ENCODE results near the gene EMILIN2.
"Not testable (repeated sequence)": the region's sequence is repeated elsewhere in the genome, so short reads cannot be mapped to it uniquely, and the experiment has no call there.

Gene EMILIN2

DNA sequence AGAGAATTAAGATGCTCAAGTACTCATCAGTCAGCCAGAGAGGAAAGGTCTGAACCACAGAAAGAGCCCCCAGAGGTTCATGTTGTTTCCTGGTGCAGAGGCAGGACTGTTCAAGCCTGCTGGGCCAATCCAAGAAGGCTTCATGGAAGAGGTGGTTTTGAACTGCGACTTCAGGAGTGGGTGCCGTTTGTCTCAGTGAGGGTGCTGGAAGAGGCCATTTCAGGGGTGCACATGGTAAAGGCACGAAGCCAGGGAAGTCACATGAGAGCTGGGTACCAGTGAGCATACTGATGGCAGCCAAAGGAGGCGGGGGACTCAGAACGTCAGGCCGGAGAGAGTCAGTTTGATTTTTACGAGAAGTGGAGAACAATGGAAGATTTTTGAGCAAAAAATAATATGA is 55.5 kb downstream of the EMILIN2 start:
- no peak for DNase-seq

DNA sequence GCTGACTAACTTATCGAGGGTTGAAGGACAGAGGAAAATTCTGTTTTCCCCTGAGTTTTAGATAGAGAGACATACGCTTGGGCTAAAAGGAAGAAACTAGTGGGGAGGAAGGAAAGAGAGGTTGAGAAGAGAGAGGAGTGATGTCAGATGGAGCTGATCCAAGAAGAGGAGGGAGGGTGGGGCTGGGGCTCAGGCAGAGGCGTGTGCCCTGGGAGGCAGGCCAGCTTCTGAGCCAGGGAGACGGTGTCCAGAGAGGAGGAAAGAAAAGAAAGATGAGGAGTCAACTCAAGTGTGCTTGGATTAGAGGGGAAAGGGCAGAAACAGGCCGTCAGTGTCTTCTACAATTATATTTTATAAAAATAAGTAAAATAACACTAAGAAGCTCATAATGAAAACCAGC is 56.2 kb downstream of the EMILIN2 start:
- DNase-seq = no peak

DNA sequence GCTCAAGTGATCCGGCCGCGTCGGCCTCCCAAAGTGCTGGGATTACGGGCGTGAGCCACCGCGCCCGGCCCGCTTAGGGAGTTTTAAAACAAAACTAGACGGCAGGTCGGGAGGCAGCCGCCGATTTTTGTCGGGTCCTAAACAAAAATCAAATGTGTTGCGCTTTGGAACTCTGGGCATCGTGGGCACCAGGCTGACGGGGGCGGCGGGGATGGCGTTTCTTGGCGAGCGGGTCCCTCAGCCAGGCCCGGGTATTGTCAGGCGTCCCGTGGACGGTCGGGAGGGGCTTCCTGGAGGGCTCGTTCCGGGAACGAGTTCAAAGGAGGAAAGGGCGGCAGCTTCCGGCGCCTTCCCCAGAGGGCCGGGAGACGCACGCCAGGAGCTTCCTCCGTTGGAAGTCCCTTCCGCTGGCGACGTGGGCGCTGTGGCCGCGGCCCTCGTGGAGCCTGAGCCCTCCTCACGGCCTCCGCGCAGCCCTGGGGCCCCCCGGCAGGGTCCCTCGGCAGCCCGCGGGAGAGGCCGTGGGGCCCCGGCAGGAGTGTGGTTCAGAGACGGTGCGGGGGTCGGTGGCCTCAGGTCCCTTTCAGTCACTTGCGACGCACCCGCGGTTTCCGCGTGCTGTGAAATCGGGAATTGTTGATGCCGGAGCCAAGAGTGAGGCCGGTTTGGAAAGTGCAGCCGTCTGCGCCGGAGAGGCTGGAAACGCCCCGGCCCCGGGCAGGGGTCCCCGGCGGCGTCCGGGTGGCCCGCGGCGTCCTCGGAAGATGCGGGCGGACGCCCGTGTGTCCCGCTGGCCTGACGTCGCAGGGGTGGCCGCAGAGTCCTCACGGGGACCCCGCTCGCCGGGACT is 59.3 kb downstream of the EMILIN2 start:
- DNase-seq = peak; percentile 73

DNA sequence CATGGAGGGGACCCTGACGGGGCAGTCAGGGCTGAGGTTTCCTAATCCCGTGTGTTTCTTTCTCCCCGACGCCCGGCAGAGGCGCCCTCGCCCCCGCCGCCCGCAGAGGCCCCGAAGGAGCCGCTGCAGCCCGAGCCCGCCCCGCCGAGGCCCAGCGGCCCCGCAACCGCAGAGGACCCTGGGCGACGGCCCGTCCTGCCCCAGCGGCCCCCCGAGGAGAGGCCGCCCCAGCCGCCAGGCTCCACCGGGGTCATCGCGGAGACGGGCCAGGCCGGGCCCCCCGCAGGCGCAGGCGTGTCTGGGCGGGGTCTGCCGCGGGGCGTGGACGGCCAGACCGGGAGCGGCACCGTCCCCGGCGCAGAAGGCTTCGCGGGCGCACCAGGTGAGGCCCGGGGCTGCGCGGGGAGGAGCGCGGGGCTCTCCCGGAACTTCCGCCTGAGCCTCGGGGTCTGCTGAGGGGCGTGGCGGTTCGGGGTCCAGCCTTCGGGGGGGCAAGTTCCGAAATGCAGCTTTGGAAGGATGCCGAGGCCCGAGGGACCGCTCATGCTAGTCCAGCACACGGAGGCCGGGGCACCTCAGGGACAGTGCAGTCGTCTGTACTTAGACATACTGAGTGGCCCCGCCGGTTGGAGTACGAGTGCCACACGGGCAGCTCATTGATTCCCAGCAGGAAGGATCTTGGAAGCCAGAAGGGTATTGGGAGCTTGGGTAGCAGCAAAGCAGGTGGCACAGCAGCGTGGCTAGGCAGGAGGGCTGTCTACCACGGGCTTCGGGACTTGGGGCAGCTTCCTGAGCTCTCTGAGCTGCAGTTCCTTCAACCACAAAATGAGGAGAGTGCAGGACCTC is 60.1 kb downstream of the EMILIN2 start:
- peak; percentile 69 for DNase-seq

DNA sequence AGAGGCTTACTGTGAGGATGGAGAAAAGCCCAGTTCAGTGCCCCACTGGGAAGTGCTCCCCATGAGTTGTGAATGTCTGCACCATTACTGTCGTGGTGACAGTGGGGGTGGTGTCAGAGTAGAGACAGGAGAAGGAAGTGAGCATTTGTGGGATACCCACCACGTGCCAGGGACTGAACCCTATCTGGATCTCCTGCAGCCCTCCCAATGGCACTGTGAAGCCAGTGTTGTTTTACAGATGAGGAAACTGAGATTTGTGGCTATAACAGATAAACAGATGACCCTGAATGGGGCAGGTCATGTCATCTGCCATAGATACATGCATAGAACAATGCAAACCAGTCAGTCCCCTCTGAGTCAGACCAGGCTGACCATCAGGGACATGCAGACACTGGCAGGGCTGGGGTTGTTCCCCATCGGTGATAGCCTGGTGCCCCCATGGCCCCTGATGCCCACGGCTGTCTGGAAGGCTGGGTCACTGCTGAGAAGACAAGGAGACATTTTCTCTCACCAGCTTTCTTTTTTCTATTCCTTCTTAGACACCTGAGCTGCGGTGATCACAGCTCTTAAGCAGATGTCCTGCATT is 60.8 kb downstream of the EMILIN2 start:
- peak; percentile 36 for DNase-seq

DNA sequence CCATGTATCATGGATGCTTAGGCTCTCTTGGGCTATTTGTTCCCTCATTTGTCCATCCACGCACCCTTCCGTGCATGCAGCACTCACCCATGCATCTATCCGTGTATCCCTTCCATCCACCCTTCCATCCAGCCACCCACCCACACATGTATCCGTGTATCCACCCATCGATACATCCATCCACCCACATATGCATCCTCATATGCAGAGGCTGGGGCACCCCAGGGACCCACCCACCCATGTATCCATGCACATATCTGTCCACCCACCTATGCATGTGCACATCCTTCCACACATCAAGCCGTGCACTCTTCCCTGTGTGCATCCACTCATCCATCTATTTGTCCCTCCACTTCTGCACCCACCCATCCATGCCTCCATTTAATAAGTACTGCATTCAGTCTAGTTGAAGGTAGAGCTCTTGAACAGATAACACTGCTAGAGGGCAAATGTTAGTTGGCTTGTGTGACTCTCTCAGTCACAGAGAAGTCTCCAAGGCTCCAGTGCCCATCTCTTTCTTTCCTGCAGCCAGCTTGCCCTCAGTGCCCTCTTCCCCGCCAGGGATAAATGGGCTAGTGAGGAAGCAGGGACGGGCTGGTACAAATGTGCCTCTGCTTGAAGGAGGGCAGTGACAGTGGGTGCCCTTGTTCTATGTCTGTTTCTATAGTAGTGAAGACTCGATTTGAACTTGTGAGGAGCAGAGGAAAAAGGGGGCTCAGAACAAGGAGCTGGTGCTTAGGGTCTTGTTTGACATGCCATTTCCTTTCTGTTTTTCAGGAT is 61.5 kb downstream of the EMILIN2 start:
- no peak for DNase-seq

DNA sequence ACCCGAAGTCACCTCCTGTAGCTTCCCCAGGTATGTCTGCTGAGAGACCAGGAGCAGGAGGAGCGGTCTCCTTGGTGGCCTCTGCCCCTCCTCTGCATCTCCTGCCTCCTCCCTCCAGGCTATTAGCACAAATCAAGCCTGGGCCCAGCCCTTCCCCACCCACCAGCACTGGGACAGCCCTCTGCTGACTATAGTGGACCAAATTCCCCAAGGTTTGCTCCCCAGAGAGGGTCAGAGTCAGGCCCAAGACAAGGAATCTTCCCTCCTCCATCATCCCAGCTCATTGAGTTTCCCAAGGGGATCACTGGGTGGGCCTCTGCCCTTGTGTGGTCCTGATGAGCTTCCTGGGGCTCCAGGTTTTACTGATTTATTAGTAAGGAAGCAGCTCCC is 62.1 kb downstream of the EMILIN2 start:
- no peak for DNase-seq

DNA sequence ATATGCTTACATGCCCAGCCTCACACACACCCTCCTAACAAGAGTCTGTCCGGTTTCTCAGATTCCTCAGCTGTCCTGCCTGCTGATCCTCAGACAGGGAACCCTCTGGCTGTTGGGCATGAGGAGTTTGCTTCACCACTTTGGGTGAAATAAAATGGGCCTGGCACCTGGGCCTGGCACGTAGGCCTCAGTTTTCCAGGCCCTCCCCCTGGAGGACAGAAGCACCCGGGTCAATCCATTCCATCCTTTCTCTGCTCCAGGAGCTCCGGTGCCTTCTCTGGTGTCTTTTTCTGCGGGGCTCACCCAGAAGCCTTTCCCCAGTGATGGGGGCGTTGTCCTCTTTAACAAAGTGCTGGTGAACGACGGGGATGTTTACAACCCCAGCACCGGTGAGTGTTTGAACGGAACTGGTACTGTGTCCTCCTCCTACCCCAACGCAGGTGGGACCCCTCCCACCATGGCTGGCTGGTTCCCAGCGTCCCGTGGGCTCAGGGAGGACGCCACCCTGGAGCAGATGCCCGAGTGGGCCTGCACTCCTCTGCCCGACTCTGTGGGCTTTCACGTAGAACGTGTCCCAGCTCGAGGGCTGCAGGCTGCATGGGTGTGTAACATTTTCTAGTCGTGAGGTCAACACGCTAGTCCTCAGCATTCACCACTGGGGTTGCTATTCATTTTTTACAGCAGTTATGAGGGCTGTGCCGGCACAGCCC is 62.8 kb downstream of the EMILIN2 start:
- no peak for DNase-seq

DNA sequence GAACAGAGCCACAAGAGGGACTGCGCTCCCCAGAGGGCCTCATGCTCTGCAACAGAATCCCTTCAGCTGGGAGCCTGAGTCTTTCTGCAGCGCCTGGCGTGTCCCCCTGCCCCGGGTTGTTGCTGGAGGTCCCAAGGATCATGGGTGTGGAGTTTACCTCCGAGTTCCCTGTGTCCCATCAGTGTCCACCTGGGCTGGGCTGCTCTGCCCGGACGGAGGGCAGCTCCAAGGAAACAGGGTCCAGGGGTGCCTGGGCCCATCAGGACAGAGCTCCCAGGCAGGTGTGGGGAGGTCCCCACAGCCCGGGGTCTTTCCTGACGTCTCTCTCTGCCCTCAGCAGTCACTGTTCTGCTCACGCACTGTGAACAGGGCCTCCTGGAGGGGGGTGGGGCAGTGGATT is 63.5 kb downstream of the EMILIN2 start:
- DNase-seq = no peak

DNA sequence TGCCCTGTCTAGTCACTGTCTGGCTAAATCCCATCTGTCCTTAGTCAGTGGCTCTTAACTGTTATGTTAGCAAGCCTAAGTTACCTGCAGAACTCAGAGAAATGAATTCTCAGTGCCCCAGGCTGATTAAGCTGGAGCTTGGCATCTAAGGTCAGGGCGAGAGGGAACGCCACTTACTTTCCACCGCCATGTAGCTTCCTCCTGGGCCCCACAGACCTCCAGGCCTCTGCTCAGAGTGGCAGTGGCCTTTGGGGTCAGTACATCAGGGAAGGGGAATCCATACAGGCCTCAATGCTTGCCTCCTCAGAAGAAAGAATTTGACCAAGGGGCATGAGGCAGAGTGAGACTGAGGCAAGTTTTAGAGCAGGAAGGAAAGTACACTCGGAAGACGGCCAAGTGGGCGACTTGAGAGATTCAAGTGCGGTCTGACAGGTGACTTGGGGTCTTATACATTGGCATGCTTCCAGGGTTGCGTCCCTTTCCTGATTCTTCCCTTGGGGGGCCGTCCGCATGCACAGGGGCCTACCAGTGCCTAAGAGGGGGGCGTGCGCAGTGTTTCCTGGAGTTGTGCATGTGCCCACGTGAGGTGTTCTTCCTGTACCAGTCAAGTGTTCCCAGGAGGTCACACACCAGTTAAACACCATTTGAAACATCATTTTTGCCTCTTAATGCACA is 64.1 kb downstream of the EMILIN2 start:
- DNase-seq = no peak

DNA sequence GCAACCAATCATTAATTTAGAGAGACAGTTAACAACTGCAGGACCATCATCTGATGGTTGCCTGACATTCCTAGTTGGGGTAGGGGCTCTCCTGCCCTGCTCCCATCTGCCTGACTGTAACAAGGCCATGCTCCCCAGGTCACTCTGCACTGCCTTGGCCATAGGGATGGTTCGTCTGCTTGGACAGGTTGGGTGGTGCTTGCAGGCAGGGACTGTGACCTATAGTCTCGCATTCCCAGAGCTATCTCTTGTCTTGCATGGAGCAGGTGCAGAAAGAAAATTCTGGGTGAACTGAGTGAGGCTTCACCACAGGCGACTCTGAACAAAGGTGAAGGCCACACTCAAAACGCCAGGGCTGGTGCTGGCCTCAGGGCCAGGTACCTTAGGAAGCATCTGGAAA is 64.7 kb downstream of the EMILIN2 start:
- no peak for DNase-seq

DNA sequence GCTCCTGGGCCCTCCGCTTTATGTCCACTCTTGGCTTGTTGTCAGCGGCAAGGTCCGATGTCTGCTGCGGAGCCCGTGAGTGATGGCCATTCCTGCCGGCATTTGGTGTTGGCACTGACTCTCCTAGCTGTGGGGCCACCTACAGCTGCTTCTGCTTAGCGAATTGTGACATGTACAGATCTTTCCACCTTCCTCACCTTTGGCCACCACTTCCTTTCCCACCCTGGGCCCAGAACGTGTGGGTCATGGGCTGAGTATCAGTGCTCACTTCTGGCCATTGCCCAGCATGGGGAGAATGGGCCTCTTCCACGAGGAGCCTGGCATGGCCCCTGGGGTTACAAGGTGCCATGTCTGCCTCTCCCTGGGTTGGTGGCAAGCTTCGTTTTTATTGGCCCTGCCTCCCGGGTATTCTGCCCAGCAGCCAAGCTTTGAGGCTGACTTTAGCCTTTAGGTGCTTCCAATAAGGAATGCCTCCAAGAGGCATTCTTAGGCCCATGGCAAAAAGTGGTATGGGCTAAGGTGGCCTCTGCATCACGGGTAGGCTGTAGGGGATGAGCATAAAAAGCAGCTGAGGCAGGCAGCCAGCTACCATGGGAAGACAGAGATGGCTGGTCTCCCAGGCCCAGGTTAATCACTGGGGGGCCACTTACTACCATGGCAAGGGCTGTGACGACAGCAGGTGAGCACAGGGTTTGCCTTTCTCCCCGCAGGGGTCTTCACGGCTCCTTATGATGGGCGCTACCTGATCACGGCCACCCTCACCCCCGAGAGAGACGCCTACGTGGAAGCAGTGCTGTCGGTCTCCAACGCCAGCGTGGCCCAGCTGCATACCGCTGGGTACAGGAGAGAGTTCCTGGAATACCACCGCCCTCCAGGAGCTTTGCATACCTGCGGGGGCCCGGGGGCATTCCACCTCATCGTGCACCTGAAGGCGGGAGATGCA is 65.8 kb downstream of the EMILIN2 start:
- DNase-seq = no peak

DNA sequence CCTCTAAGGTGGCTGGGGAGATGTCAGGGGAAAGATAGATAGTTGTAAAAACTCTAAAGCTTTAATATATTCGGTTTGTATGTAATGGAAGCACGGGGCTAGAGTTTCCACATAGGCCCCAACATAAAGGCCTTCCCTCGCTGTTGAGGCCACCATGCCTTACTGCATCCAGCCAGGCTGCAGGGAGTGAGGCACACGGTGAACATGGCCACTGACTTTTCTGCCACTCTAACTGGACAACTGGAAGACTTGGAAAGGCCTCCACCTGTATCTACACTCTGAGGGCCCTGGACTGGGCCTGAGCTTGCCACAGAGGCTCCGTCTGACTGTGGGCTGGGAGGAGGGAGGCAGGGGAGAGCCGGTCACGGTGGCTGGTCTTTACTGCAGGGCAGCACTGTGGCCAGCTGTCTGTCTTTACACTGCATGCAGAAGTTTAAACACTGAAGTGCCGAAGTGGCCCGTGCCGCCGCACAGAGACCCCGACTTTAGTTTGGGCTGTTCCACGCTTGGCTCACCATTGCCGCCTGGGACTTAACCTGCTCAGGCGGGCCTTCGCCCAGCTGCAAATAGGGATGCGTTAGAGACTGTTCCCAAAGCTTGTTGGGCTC is 66.7 kb downstream of the EMILIN2 start:
- DNase-seq = no peak

DNA sequence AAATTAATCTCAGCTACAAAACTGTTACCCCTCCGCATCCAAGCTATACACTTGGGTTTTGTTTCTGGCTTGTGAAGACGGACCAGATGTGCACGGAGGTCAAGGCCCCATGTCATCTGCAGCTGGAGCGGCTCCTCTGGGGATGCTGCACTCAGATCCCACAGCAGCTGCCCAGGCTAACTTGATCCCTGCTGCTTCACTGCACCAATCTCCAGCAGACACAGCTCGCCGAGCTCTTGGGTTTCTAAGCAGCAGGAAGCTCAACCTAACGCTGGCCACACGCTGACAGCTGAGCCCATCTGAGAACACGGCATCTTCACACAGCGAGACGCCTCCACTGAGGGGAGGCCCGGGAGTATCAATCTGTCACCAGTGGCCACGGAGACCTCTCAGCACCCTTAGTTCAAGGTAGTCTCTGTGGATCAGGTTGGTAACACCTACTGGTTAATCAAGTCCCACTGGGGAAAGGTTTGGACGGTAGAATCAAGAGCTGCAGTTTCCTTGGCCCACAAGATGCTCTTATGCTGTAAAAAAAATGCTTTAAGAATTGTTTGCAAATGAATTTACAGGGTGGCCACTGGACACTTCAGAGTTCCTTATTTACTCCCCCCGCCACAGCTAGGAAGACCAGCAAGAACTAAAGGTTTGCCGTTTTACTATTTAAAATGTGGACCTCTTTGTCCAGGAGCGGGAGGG is 67.5 kb downstream of the EMILIN2 start:
- no peak for DNase-seq

DNA sequence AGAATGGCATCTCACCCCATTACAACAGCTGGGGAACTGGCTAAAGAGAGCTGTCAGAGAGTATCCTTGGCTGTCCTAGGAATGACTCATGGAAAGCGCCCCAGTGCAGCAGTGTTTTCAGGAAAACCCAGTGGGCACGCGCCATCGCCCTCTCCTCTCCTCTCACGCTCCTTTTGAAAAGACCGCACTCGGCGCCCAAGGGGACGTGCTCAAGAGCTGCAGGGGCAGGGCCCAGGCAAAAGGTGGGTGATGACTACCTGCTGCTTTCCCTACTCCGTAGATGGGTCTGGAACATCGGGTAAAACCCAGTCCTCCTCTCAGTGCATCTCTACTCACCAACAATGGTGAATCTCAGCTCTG is 68.1 kb downstream of the EMILIN2 start:
- no peak for DNase-seq

DNA sequence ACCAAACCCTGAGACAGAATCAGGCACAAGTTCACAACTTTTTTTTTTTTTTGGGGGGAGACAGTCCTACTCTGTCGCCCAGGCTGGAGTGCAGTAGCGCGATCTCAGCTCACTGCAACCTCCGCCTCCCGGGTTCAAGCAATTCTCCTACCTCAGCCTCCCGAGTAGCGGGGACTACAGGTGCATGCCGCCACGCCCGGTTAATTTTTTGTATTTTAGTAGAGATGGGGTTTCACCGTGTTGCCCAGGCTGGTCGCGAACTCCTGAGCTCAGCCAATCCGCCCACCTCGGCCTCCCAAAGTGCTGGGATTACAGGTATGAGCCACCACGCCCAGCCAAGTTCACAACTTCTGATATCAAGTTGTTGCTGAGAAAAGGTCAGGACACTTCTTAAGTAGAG is 68.7 kb downstream of the EMILIN2 start:
- DNase-seq = not testable (repeated sequence)

DNA sequence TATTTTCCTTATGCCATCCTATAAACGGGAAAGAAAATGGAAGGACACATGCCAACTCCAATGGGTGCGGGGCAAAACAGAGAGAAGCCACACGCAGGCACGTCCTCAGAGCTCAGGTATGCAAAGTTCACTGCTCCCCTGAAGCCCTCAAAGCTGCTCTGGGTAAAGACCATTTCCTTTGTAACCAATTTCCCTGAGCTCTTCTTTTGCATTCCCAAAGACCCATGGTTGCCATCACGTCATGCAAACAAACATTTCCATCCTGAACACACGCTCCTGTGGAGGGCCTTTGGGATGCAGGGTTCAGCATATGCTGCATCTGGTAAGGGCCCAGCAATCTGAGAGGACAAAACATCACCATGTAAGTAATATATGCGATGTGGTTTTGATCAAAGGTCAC is 69.4 kb downstream of the EMILIN2 start:
- DNase-seq = no peak

DNA sequence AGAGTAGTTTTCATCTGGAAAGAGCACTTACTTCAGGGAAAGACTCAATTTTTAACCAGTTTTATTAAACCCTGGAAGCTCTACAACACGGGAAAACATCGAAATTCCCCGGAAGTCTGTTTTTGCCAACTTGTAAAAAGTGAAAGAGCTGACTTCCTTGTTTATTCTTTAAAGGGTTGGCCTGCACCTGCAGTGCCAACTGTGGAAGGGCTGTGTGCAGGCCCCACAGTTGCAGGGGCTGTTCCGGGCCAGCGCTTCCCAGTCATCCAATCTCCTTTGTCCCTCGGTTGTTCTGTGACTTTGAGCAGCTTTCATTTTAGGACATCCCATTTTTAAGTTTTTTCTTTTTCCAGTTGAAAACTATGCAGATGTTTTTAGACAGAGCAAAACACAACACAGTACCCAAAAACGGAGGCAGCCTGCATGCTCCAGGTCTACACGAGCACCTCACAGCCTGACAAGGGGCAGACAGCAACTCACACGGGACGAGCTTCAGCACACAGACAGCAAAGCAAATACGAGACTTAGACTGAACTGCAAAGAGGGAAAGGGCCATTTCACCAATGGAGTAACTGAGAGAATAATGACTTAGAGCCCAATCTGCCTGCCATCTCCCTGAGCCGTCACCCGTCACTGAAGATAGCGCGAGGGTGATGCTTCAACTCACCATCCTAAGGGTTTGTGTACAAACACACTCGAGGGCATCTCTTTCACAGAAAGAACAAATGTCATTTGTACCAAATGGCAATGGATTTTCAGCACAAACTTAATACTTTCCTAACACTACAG is 70.6 kb downstream of the EMILIN2 start:
- no peak for DNase-seq
